Astrocyte of the cerebellum (primary cell): ENCODE data around the gene CYP3A5.
"Not testable (repeated sequence)": the region's sequence is repeated elsewhere in the genome, so short reads cannot be mapped to it uniquely, and the experiment has no call there.

Experiments used
- DNase-seq: peaks from one replicate; pipeline ENCODE4 v3.0.0-alpha.2; 2011; ENCODE audit warnings: low read depth
- H3K4me3 ChIP-seq: 2 replicates; pipeline ENCODE4 v1.5.1; 2011; ENCODE audit warnings: mild to moderate bottlenecking, low read depth, low read length, moderate library complexity
- in situ Hi-C: cut with HindIII; loops from 2 replicates; pipeline ENCODE4 v1.10.0; 2017; ENCODE audit warnings: low sequenced_read_pairs
- TF ChIP-seq, protein P1 (sequence below): IDR thresholded peaks from 2 replicates; pipeline ENCODE4 v1.5.1; 2012; ENCODE audit warnings: low read length, low read depth, moderate library complexity, mild to moderate bottlenecking; ENCODE audit errors: missing control alignments

CYP3A5 gene

DNA sequence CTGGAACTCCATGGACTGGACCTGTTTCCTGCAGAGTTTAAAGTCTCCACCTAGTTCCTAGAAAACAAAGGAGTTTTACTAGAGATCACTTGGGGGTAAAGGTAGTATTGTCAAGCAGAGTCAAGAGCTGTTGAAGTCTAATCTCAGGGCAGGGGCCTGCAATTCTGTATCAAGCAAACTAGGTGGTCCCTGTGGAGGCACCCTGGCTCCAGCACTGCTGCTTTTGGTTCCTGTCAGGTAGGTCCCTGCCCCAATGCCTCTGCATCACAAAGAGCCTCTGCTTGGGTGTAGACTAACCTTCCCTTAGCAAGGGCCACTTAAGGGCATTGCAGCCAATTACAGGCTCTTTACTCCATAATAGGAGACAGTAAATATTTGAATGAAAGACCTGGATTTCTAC lies 40.5 kb downstream of the CYP3A5 start:
- no peak overlapping the region for H3K4me3 ChIP-seq
- TF ChIP-seq, protein P1, sequence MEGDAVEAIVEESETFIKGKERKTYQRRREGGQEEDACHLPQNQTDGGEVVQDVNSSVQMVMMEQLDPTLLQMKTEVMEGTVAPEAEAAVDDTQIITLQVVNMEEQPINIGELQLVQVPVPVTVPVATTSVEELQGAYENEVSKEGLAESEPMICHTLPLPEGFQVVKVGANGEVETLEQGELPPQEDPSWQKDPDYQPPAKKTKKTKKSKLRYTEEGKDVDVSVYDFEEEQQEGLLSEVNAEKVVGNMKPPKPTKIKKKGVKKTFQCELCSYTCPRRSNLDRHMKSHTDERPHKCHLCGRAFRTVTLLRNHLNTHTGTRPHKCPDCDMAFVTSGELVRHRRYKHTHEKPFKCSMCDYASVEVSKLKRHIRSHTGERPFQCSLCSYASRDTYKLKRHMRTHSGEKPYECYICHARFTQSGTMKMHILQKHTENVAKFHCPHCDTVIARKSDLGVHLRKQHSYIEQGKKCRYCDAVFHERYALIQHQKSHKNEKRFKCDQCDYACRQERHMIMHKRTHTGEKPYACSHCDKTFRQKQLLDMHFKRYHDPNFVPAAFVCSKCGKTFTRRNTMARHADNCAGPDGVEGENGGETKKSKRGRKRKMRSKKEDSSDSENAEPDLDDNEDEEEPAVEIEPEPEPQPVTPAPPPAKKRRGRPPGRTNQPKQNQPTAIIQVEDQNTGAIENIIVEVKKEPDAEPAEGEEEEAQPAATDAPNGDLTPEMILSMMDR = no peak
- DNase-seq = no peak
- in situ Hi-C loops = no loop called here

DNA sequence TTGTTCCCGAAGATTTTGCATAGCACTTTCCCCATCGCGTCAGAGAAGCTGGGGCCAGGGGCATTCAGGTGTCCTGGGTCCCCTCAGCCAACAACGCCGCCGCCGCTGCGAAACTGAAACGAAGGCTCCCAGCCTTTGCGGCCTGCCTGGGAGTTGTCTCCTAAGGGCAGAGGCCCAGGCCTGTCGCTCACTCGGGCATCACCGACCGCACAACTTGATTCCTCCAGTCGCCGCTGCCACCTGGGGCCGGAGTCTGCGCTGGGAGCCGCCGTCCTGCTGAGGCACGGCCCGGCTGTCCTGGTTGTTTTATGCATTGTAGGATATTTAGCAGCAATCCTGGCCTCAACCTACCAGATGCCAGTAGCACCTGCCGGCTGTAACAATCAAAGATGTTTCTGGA lies 41.1 kb downstream of the CYP3A5 start:
- in situ Hi-C loops = no loop called here
- no peak for DNase-seq
- H3K4me3 ChIP-seq = no peak overlapping the region
- TF ChIP-seq, protein P1 = no peak

DNA sequence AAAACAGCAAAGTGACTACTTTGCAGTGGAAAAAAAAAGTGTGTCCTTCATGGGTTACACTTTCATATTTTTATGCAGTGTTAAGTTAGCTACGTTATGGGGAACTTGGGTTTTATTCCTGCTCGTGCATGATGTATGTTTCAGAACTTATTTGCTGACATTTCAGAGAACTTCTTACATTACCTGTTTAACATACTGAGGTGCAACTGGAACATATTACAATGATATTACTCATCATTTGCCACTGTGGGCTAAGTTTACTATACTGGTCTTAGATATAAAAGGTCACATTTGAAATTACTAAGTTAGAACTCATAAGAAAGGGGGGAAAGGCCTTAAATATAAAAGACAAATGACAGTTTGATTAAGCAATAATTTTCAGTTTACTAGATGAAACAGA lies 42.4 kb downstream of the CYP3A5 start:
- H3K4me3 ChIP-seq, in situ Hi-C loops, DNase-seq: not testable (repeated sequence)

DNA sequence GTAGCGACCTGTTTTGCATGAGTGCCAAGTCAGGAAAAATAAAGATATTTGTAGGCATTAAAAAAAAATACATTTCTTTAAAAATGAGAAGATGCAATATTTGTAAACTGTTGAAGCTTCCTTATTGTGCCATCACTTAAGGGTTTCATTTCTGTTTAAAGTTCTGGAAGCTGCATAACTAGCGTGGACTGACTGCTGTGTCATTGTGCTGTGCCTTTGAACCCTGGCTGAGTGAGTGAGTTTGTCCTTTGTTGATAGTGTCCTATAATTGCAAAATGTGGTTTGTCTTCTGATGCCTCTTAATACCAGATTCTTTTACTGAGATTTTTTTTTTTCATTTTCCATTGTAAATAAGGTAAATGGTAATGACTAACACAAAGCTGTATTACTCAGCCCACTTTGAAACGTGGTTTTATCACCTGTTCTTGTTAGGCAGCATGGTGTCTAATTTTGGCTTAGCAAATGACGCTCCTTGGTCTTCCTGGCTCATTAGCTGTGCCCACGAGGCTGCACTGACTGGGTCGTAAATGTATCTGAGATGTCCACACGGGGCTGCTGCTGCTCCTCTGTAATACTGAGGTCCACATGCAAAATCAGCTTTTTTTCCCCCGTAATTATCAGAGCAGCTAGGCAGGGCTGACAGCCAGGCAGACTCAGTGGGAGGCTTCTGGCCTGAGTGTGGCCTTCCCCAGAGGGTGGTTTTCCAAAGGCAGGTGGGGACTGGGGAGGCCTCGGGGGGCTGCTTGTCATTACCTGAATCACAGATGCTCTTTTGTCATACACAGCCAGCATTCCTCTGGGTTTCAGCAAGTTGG lies 48.3 kb downstream of the CYP3A5 start:
- in situ Hi-C loops = no loop called here
- TF ChIP-seq, protein P1 = peak; percentile 43
- peak; percentile 27 for DNase-seq
- no peak overlapping the region for H3K4me3 ChIP-seq

DNA sequence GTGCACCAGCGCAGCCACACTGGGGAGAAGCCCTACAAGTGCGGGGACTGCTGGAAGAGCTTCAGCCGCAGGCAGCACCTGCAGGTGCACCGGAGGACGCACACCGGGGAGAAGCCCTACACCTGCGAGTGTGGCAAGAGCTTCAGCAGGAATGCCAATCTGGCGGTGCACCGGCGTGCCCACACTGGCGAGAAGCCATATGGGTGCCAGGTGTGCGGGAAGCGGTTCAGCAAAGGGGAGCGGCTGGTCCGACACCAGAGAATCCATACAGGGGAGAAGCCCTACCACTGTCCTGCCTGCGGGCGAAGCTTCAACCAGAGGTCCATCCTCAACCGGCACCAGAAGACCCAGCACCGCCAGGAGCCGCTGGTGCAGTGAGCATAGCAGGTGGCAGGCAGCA lies 50.2 kb downstream of the CYP3A5 start:
- DNase-seq = no peak
- TF ChIP-seq, protein P1 = no peak
- H3K4me3 ChIP-seq = no peak overlapping the region
- in situ Hi-C loops = no loop called here

DNA sequence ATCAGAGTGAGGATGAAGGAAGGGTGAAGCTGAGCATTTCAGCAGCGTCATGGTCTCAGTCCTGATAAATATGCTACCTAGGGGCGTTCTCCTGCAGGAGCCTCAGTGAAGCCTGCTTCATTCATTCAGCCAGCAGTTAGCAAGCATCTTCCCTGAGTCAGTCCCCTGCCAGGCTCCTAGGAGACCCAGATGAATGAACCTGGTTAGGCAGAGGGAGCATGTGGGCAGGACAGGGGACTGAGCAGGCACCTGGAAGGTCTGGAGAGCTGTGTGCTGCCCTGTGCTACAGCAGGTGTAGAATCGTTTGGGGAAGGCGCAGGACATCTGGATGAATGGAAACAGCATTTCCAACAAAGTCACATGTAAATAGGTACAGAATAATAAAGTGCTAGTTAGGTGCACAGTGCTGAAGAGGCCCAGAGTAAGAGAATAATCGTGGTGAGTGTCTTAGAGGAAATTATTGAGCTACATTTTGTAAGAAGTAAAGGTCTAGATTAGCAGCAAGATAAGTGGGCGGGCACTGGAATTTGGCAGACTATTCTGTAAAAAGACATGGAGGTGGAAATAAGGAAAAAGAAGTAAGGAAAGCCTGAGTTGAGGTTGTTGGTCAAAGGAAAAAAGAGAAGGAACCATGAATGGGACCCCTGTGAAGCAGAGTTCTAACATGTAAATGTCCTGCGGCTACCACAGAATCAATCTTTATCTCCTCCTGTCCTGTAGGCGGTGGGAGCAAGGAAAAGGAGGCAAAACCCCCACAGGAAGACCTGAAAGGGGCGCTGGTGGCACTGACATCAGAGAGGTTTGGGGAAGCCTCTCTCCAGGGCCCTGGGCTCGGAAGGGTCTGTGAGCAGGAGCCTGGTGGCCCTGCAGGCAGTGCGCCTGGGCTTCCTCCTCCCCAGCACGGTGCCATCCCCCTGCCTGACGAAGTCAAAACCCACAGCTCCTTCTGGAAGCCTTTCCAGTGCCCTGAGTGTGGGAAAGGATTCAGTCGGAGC lies 51.0 kb downstream of the CYP3A5 start:
- no peak overlapping the region for H3K4me3 ChIP-seq
- no peak for DNase-seq
- in situ Hi-C loops = no loop called here
- TF ChIP-seq, protein P1 = no peak

DNA sequence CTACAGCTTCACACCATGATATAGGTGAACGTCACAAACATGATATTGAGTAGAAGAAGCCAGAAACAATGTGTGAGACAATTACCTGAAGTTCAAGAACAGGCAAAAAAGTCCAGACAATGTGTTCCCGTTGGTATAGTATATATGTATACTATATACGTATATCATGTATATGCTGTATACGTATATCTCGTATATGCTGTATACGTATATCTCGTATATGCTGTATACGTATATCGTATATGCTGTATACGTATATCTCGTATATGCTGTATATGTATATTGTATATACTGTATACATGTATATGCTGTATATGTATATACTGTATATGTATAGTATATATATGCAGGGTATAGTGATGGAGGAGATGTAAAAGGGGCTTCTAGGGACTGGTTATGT lies 52.3 kb downstream of the CYP3A5 start:
- no peak overlapping the region for H3K4me3 ChIP-seq
- TF ChIP-seq, protein P1 = no peak
- no peak for DNase-seq
- in situ Hi-C loops = no loop called here
